AG08395 (cell line): Measurements from ENCODE around the gene MTF1.

Experiments
- DNase-seq: peaks from one replicate; pipeline ENCODE4 v3.0.0; 2012; ENCODE audit warnings: mixed read lengths, low spot score

The MTF1 gene

GRCh38 chr1:37867784-37868183 is 8.4 kb upstream of the MTF1 start:
- DNase-seq: no peak

GRCh38 chr1:37866491-37866890 is 7.1 kb upstream of the MTF1 start:
- no peak for DNase-seq

GRCh38 chr1:37865348-37866120 is 6.1 kb upstream of the MTF1 start:
- peak; percentile 28 for DNase-seq

GRCh38 chr1:37862330-37862729 is 2.9 kb upstream of the MTF1 start:
- no peak for DNase-seq

GRCh38 chr1:37861151-37861550 is 1.8 kb upstream of the MTF1 start:
- DNase-seq: no peak

GRCh38 chr1:37860346-37860666 is 914 bp upstream of the MTF1 start:
- no peak for DNase-seq

- DNase-seq: peak; percentile 44
These were observed 373 bp downstream of the MTF1 start for GRCh38 chr1:37858931-37859506.

- DNase-seq: no peak
These were observed 5.0 kb downstream of the MTF1 start for GRCh38 chr1:37854406-37854805.

GRCh38 chr1:37853157-37853556 is 6.2 kb downstream of the MTF1 start:
- no peak for DNase-seq

GRCh38 chr1:37851782-37852210 is 7.6 kb downstream of the MTF1 start:
- DNase-seq: peak; percentile 12

GRCh38 chr1:37851262-37851661 is 8.1 kb downstream of the MTF1 start:
- DNase-seq: no peak

- DNase-seq: no peak
These were observed 8.9 kb downstream of the MTF1 start for GRCh38 chr1:37850352-37850955.

- no peak for DNase-seq
These were observed 9.9 kb downstream of the MTF1 start for GRCh38 chr1:37849480-37849879.

GRCh38 chr1:37846647-37847339 is 12.6 kb downstream of the MTF1 start:
- DNase-seq: no peak

GRCh38 chr1:37845786-37846185 is 13.6 kb downstream of the MTF1 start:
- no peak for DNase-seq

- DNase-seq: no peak
These were observed 14.2 kb downstream of the MTF1 start for GRCh38 chr1:37845049-37845646.

GRCh38 chr1:37844536-37844935 is 14.9 kb downstream of the MTF1 start:
- DNase-seq: no peak

- no peak for DNase-seq
These were observed 17.7 kb downstream of the MTF1 start for GRCh38 chr1:37841652-37842051.

- DNase-seq: no peak
These were observed 18.7 kb downstream of the MTF1 start for GRCh38 chr1:37840711-37841110.

- DNase-seq: no peak
These were observed 19.7 kb downstream of the MTF1 start for GRCh38 chr1:37839676-37840075.

- no peak for DNase-seq
These were observed 22.6 kb downstream of the MTF1 start for GRCh38 chr1:37836788-37837187.

GRCh38 chr1:37831809-37832208 is 27.6 kb downstream of the MTF1 start:
- no peak for DNase-seq

- DNase-seq: no peak
These were observed 28.3 kb downstream of the MTF1 start for GRCh38 chr1:37831109-37831508.
